Dermis blood vessel endothelial cell (primary cell): ENCODE results near the gene RNLS. TPM values are rescaled to one million over a fixed set of nuclear protein-coding genes. Genes with fewer than 3 reads are reported as not detected.
A peak's percentile ranks its signal among the peaks of the same experiment; 100 is the strongest.

Experiments
- DNase-seq: peaks from one replicate; pipeline ENCODE4 v3.0.0; 2010
- total RNA-seq: library from RNA; depleted of rRNA; stranded (reverse); fragments of >200 nt; gene quantifications from 2 replicates; pipeline ENCODE4 v1.2.3, GENCODE V29; 2014

The RNLS gene
- total RNA-seq, 1 donor from 2014 or later, result 0.51 TPM

- no peak for DNase-seq
Observed at GRCh38 chr10:88427024-88427423, 156.1 kb downstream of the RNLS start.

DNA sequence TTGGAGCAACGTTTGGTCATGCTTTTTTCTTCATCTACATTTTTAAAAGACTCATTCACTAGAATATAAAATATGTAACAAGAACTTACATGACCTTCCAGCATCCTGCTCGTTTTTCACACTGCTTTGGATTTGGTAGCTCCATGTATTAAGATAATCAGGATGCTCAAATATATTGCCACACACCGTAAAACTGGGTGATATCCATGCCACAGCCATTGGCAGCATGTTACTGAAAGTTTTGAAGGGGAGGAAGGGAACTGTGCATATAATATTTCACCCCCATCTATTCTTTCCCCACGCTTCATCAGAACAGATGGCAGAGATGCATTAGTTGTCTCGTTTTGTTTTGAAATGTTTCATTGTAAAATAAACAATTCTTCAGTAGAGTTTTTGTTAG lies 158.2 kb downstream of the RNLS start:
- DNase-seq, result no peak

DNA sequence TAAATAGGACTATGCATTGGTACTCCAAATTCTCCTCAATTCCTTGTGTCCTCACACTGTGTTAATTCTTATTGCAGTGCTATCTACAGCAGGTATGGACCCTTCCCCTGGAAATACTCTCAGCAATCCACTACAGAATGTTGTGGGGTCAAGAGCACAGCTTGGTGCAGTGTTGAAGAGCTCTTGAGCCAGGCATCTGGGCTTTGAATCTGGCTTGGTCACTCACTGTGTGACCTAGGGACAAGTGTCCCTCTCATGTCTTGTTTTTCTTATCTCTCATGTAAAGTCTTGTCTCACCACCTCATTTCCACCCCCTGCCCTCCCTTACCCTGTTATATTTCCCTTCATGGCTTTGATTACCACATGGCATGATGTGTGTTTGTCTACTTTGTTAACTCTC lies 159.4 kb downstream of the RNLS start:
- no peak for DNase-seq

GRCh38 chr10:88421590-88421989 lies 161.5 kb downstream of the RNLS start:
- DNase-seq, result no peak

DNA sequence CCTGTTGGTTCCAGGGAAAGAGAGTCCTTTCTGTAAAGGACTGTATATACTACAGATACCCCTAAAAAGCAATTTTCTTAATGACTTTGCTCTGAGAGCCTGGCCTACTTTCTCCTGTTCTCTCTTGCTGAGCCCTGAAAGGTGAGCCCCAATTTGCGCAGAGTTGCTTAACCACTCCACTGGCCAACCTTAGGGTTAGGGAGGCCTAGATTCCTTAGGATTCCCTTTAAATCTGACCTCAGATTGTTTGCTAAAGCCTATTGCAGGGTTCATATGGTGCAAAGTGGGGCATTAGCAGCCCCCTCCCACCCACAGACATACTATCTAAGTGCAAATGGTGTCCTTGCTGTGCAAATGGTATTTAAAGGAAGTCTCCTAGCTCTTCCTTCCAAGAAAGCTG lies 164.2 kb downstream of the RNLS start:
- no peak for DNase-seq

DNA sequence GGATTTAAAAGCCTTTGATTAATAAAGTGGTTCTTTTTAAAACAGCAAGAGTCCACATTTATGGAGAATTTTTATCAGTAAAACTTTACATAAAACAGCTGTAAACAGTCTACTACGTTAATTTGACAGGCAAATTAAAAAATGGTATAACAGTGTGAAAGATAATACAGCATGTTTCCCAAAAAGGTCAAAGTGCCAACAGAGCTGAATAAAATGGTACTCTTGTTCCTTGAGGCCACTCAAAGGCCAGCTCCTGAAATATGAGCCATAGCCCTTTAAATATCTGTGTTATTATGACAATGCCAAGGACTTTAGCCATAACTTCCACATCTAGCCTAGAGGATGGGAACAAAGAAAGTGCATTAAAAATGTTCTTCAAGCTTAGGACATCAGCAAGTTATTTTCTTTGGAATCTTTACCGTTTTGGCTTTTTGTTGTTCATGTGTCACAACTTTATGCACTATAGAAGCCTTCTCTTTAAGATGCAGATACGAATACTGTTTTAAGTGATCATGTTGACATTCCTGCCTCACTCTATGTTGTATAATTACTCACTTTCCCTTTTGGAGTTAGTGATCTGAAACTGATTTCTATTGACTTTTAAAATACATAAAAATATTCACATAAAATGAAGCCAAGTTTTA lies 165.6 kb downstream of the RNLS start:
- no peak for DNase-seq

DNA sequence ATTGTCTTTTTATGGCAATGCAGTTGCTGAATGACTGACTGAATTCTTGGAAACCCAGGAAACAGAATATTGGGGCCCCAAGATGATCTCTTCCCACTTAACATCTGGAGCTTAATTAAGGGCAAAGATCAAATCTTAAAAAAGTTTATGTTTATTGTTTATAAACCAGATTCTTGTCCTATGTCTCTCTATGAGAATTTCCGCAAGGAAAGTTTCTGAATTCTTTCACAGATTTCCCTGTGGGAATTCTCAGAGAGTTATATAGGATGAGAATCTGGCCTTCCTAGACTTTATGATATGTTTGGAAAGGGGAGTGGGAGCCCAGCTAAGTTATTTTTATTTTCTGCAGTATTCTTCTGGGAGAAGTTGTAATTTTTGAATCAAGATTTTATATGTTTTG lies 166.3 kb downstream of the RNLS start:
- no peak for DNase-seq

DNA sequence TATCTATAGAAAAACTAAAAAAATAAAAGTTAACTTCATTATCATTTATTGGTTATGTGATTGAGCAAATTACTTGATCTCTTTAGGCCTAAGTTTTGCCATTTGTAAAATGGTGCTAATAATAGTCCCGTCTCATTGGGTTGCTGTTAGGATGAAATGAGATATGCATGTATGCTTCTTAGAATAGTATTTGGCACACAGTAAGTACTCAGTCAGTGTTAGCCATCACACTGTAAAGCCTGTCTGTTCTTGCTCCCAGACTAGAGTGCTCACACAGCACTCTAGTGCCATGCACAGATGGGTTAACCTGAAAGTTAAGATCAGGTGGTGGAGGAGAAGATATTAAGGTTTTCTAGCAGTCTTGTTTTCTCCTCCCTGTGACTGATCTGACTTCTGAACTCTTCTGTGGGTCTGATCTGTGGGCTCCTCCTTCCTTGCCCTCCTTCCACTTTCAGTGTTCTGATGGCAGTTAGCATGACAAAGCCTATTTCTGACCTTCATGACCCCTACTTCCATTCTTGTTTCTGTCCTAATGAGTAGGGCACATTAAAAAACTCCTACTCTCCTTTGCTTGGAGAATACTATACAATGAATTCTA lies 167.5 kb downstream of the RNLS start:
- no peak for DNase-seq

DNA sequence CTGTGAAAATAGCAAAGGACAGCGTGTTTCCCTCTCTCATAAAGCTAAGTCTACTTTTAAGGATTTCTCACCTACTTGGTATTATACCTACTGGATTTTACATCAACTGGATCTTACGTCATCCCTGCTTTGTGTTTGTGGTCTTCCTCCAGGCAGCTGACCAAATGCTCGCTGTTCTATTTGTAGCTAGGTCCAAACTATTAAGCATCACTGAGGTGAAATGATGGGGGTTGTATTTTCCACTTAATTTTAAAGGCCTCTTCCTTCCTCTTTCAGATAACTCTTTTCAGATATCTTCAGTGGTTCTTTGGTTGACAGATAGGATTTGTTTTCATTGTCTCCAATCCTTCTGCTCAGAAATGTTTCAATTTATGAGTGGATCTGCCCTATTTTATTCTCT lies 169.7 kb downstream of the RNLS start:
- no peak for DNase-seq

GRCh38 chr10:88411772-88412349 lies 171.3 kb downstream of the RNLS start:
- DNase-seq, result no peak

DNA sequence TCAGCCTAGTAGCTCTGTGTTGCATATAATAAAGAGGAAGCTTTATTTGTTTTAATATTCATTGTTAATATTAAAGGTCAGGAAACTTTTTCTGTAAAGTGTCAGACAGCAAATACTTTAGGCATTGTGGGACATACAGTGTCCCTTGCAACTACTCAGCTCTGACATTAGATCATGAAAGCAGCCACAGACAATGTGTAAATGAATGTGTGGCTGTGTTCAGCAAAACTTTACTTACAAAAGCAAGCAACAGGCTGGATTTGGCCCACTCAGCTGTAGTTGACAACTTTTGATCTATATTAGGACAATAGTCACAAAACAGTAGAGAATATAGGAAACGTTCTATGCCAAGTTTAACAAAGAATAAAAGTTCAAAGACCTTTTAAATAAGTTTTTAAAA lies 173.3 kb downstream of the RNLS start:
- no peak for DNase-seq

DNA sequence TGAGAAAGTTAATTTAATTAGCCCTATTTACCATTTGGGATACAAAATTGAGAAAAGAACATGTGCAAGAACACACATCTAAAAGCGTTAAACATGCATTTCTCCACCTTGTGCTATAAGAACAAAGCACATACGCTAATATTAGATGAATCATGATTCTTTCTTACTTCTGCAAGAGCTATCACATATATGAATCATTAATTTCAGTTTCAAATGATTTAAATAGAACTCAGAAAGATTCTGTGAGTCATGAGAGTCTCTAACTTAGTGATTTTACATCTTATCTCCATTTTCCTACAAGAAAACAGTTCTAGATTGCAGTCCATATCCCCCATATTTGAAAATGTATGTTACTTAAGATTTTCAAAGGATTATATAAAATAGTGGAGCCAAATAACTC lies 173.9 kb downstream of the RNLS start:
- DNase-seq, result no peak

- DNase-seq, result no peak
Observed at GRCh38 chr10:88408096-88408495, 175.0 kb downstream of the RNLS start.

DNA sequence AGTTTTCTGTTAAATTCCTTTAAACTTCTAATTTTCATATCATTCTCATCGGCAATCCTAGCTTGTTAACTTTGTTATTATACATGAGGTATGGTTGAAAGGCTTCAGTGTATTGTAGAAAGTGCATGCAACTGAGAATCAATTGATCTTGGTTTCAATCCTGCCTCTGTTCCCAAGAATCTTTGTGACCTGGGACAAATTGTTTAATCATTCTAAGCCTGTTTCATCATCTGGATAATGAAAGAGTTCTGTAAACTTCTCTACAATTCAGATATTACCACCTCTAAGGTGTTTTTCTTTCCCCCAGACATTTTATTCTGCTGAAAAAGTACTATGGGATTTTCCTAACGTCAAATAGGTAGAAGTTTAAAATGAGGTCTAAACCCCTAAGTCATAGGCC lies 179.0 kb downstream of the RNLS start:
- no peak for DNase-seq

GRCh38 chr10:88401671-88402347 lies 181.3 kb downstream of the RNLS start:
- DNase-seq, result no peak

- no peak for DNase-seq
Observed at GRCh38 chr10:88399240-88399639, 183.9 kb downstream of the RNLS start.

- DNase-seq, result no peak
Observed at GRCh38 chr10:88395677-88396076, 187.4 kb downstream of the RNLS start.

DNA sequence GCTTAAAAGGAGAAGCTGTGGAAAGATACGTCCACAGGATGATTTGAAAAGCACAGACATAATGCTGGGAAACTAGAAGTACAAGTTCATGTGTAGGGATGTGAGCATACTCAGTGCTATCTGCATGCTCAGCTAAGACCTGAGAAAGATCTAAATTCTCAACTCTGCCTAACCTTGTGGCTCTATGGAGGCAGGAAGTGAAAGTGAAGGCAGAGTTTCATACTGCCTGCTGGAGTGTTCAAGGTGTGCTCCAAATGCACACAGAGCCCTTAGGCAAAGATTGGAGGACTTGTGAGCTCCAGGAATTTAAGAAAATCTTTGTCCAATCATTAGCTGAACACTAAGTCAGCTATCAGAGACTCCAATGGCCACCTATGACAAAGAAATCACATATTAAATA lies 190.9 kb downstream of the RNLS start:
- no peak for DNase-seq

- DNase-seq, result no peak
Observed at GRCh38 chr10:88390041-88390440, 193.1 kb downstream of the RNLS start.

DNA sequence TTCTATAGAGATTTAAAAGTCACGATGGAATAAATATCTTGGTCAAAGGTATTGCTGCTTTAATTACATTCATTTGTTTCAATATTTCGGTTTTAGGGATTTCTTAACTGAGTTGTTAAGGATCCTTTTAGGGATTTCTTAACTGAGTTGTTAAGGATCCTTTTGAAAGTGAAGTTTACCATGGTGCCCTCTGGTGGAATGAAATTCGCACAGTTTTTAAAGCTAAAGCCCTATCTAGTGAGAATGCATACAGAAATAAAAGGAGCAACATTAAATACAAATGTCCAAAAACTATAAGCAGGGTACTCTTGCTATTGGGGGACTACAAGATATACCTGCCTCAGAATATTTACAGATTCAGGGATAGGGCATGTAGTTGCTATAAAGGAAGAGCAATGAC lies 193.7 kb downstream of the RNLS start:
- DNase-seq, result peak; percentile 74

DNA sequence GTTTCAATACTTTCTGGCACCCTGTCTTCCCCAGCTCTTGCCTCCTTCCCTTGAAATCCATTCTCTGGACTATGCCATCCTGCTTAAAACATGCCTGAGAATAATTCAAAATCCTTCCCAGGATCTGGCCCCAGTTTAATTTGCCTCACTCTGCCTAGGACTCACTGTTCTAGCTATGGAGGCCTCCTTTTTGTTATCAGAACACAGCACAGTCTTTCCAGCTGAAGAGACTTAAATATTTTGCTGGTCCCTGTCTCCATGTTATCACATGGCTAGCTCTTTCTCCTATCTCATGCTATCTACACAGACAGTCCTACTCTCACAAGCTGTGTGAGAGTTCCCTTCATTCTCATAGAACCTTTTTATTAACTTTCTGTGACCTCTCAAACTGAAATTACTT lies 194.8 kb downstream of the RNLS start:
- no peak for DNase-seq

GRCh38 chr10:88386821-88387773 lies 196.0 kb downstream of the RNLS start:
- DNase-seq, result peak; percentile 68
